Measurements from ENCODE around the gene ZDHHC14. TPM values are rescaled to one million over a fixed set of nuclear protein-coding genes. Genes with fewer than 3 reads are reported as not detected.

Gene ZDHHC14
- total RNA-seq, 1 experiment from 2014 or later: 3.2 TPM

- POLR2A ChIA-PET (ENCODE audit: low non-redundant PET): no interaction called here
- H3K4me1 ChIP-seq (ENCODE audit: insufficient read depth, low read length, poor library complexity, severe bottlenecking): no peaks in the 10 kb centered on the region
- H3K27ac ChIP-seq (ENCODE audit: low read depth, low read length, poor library complexity, severe bottlenecking): no peak overlapping the region
- no peaks in the 10 kb centered on the region for H3K9me3 ChIP-seq (ENCODE audit: low read depth, low read length, poor library complexity, severe bottlenecking)
- no peaks in the 10 kb centered on the region for H3K27me3 ChIP-seq (replicated peaks; ENCODE audit: insufficient read depth, low read depth, low read length, poor library complexity)
- no peak overlapping the region for H3K4me3 ChIP-seq (ENCODE audit: low read depth, low read length, poor library complexity, severe bottlenecking)
- no TSS peak for BruUV-seq (replicated peaks)
- intact Hi-C loops (cut with micrococcal nuclease; ENCODE audit: unreplicated experiment): no loop called here
- no peak for DNase-seq (ENCODE audit: low spot score)
- no peak for TF ChIP-seq EZH2 (IDR thresholded peaks at IDR 0.05; ENCODE audit: borderline replicate concordance, low read depth, low read length, poor library complexity, severe bottlenecking)
- no peak for TF ChIP-seq CTCF (conservative IDR thresholded peaks at IDR 0.05; ENCODE audit: low read depth, low read length)
- CTCF ChIA-PET: no interaction called here
- H3K36me3 ChIP-seq (ENCODE audit: insufficient read depth, low read length, poor library complexity, severe bottlenecking): no peaks in the 10 kb centered on the region
Measured at GRCh38 chr6:157498817-157499216, 117.8 kb downstream of the ZDHHC14 start.

- Histone ChIP-seq H3K4me1 (ENCODE audit: insufficient read depth, low read length, poor library complexity, severe bottlenecking) (no peaks in the 10 kb centered on the region), H3K4me3 (ENCODE audit: low read depth, low read length, poor library complexity, severe bottlenecking) (no peak overlapping the region), H3K27me3 (replicated peaks; ENCODE audit: insufficient read depth, low read depth, low read length, poor library complexity) (no peaks in the 10 kb centered on the region), H3K36me3 (ENCODE audit: insufficient read depth, low read length, poor library complexity, severe bottlenecking) (no peaks in the 10 kb centered on the region), H3K9me3 (ENCODE audit: low read depth, low read length, poor library complexity, severe bottlenecking) (no peaks in the 10 kb centered on the region), H3K27ac (ENCODE audit: low read depth, low read length, poor library complexity, severe bottlenecking) (no peak overlapping the region)
- CTCF ChIA-PET: no interaction called here
- TF ChIP-seq EZH2 (IDR thresholded peaks at IDR 0.05; ENCODE audit: borderline replicate concordance, low read depth, low read length, poor library complexity, severe bottlenecking): no peak
- TF ChIP-seq CTCF (conservative IDR thresholded peaks at IDR 0.05; ENCODE audit: low read depth, low read length): no peak
- POLR2A ChIA-PET (ENCODE audit: low non-redundant PET): no interaction called here
- no peak for DNase-seq (ENCODE audit: low spot score)
- no TSS peak for BruUV-seq (replicated peaks)
- intact Hi-C loops (cut with micrococcal nuclease; ENCODE audit: unreplicated experiment): no loop called here
Measured at GRCh38 chr6:157500022-157500421, 119.0 kb downstream of the ZDHHC14 start.

- CTCF ChIA-PET: no interaction called here
- intact Hi-C loops (cut with micrococcal nuclease; ENCODE audit: unreplicated experiment): no loop called here
- POLR2A ChIA-PET (ENCODE audit: low non-redundant PET): no interaction called here
- no peak for TF ChIP-seq EZH2 (IDR thresholded peaks at IDR 0.05; ENCODE audit: borderline replicate concordance, low read depth, low read length, poor library complexity, severe bottlenecking)
- H3K4me1 ChIP-seq (ENCODE audit: insufficient read depth, low read length, poor library complexity, severe bottlenecking): no peaks in the 10 kb centered on the region
- no peak overlapping the region for H3K27ac ChIP-seq (ENCODE audit: low read depth, low read length, poor library complexity, severe bottlenecking)
- DNase-seq (ENCODE audit: low spot score): no peak
- no peak overlapping the region for H3K4me3 ChIP-seq (ENCODE audit: low read depth, low read length, poor library complexity, severe bottlenecking)
- no peaks in the 10 kb centered on the region for H3K36me3 ChIP-seq (ENCODE audit: insufficient read depth, low read length, poor library complexity, severe bottlenecking)
- no TSS peak for BruUV-seq (replicated peaks)
- H3K27me3 ChIP-seq (replicated peaks; ENCODE audit: insufficient read depth, low read depth, low read length, poor library complexity): no peaks in the 10 kb centered on the region
- peaks cover 4% of the 10 kb centered on the region for H3K9me3 ChIP-seq (ENCODE audit: low read depth, low read length, poor library complexity, severe bottlenecking)
Measured at GRCh38 chr6:157503018-157503747, 122.2 kb downstream of the ZDHHC14 start.

Data from A673 (cell line).